Activated CD4-positive, alpha-beta T cell treated with anti-CD3 and anti-CD28 coated beads for 48 hours (primary cell): ENCODE measurements around the gene FUOM.

Experiments used
- DNase-seq: peaks from one replicate; pipeline ENCODE4 v3.0.0-alpha.2; 2020

The FUOM gene

DNA sequence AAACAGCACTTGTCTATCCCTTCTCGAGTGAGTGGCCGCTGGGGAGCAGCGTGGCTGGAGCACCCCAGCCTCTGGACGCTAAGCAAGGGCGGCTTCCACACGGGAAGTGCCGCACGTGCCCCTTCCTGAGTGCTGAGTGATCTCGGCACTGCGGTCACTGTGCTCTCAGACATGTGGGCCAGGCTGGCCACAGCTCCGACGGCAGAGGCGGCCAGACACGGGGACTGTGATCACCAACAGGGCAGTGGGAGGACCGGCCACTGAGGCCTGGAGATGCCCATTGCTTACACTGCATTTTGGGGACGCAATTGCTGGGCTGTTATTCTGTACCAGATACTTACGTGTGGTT lies 8.3 kb upstream of the FUOM start:
- DNase-seq = no peak

- no peak for DNase-seq
These were observed 7.8 kb upstream of the FUOM start for GRCh38 chr10:133365461-133366129.

DNA sequence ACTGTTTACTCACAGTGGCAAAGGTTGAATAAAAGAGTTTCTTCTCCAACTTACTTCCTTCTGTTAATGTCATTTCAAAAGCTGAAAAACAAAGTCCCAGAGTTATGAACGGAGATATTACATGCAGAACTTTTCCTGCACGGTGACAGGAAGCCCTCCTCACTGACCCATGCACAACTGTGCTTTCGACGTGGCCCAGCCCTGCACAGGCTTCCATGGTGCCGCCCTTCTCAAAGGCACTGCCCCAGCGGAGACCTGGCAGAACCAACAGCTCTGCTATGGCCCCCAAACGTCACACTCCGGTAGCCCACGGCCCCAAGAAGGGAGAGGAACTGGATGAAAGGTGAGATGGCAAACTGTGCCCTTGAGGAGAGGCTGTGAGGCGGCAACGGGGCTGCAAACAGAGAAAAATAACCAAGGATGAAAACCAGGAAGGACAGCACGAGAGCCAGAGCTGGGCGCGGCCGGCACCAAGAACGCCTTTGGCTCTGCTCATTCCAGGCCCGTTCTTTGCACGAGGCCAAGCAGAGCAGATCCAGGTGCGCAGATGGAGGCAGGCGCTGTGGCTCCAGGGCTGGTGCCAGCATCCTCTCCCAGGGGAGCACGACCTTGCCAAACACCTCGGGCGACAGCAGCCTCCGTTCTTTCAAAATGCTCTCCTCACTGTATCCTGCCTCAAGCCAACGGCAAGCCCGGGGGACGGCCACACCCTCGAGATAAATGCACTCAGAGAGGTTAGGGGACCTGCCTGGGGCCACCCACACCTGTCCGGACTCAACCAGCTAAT lies 7.0 kb upstream of the FUOM start:
- no peak for DNase-seq

DNA sequence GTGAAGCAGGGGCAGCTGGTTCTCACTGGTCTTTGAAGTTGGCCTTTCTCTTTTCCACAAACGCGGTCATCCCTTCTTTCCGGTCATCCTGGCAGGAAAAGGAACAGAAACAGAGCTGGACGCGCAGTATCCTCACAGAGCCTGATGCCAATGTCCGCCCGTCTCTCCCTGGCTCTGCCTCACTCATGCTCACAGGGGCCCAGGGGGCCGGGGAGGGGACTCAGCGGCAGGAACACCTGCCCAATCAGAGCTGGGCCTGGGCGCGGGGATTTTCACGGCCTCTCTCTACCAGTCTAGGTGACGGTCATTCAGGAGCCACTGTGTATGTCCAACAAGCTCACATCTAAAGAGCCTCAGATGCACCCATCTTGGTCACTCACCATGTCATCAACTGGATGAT lies 5.0 kb upstream of the FUOM start:
- no peak for DNase-seq

GRCh38 chr10:133361773-133362441 lies 4.1 kb upstream of the FUOM start:
- DNase-seq = no peak

GRCh38 chr10:133361227-133361626 lies 3.4 kb upstream of the FUOM start:
- DNase-seq = no peak

- DNase-seq = no peak
These were observed 2.3 kb upstream of the FUOM start for GRCh38 chr10:133359972-133360610.

GRCh38 chr10:133359554-133359971 lies 1.7 kb upstream of the FUOM start:
- no peak for DNase-seq

DNA sequence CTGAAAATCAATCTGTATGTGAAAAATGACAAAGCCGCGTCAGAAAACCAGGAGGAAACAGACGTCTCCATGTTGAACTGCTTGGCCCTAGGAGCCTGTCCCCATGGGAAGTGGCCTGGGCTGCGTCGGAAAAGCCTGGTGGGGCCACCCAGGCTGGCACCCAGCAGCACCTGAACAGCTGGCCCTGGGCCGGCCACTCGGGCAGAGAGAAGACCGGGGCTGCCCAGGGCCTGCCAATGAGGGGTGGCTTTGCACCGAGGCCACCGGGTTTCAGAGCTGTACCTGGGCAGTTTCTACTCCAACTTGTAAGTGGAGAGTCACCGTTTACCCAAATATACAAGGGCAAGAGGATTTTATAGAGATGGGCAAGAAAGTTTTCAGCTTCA lies 1.1 kb upstream of the FUOM start:
- DNase-seq = no peak

- no peak for DNase-seq
These were observed 524 bp upstream of the FUOM start for GRCh38 chr10:133358162-133358924.

- DNase-seq = no peak
These were observed 1.1 kb downstream of the FUOM start for GRCh38 chr10:133356549-133357284.

DNA sequence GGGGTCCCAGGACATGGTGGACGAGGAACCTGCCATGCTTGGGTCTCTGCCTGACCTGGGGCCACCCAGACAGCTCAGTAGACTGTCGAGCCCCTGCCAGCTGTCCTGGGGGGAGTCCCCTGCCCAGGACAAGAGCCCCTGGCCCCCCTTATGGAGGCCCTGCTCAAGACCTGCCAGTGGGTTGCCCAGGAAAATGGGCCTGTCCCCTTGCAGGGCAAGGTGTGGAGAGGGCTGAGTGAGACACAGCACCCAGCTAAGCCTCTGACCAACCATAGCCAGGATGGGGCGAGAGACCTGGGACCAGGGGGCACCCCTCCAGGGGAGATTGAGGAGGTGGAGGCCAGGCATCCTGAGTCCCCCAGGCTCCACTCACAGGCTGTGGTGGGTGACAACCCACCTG lies 1.8 kb downstream of the FUOM start:
- no peak for DNase-seq

- no peak for DNase-seq
These were observed 2.6 kb downstream of the FUOM start for GRCh38 chr10:133355266-133355665.

GRCh38 chr10:133354672-133355240 lies 3.1 kb downstream of the FUOM start:
- no peak for DNase-seq

DNA sequence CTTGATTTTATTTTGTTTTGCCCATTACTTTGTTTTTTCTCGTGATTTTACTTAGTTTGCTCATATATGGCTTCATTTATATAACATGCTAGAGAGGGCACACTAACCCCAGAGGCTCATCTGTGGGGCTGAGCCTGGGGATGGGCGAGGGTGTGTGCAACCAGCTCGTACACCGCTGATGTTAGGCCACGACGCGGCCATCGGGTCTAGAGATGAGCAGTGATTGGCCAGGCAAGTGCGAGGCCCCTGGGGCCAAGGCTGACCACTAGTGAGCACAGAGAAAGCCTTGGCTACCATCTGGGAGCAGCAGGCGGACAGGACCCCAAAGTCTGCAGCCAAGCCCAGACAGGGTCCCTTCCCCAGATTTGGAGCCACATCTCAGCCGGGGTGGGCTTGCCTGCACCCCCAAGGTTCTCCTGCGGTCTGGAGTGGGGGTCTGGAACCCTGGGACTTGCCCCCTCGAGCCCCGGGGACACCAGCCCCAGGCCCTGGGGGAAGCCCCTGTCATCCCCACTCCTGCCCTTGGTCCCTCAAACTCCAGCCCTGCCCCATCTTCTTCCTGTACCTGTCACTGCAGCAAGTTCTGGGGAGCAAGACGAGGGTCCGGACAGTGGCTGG lies 3.7 kb downstream of the FUOM start:
- no peak for DNase-seq

DNA sequence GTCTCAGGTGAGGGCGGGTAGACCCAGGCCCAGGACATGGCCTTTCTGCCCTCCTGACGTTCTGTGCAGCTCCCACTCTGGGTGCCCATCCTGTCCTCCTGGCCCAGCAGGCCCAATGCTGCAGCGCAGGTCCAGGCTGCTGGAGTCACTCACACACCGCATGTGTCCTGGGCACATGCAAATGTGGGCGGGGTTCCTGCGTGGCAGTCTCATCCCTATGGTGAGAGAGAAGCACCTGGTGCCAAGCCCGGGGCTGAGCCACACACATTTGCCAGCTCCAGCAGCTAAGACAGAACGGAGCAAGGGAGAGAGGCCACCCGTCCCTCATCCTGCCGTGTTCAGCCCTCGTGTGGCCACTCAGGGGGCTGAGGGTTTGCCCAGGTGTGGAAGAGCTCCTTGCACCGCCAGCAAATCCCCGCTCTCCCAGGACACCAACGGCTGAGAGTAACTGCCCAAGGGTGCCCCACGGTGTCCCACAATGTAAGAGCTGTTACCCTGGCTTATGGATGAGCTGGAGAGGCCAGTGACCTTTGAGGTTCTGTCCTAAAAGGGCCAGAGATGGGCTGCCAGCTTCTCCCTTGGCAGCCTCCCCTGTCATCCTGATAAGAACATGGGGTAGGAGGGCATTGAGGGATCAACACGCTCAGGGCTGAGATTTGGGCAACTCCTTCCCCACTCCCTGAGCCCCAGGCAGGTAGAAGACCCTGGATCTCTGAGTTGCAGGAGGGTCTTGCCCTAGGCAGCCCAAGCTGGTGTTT lies 4.4 kb downstream of the FUOM start:
- no peak for DNase-seq

- DNase-seq = no peak
These were observed 6.2 kb downstream of the FUOM start for GRCh38 chr10:133351408-133352318.

GRCh38 chr10:133350950-133351329 lies 6.9 kb downstream of the FUOM start:
- no peak for DNase-seq

DNA sequence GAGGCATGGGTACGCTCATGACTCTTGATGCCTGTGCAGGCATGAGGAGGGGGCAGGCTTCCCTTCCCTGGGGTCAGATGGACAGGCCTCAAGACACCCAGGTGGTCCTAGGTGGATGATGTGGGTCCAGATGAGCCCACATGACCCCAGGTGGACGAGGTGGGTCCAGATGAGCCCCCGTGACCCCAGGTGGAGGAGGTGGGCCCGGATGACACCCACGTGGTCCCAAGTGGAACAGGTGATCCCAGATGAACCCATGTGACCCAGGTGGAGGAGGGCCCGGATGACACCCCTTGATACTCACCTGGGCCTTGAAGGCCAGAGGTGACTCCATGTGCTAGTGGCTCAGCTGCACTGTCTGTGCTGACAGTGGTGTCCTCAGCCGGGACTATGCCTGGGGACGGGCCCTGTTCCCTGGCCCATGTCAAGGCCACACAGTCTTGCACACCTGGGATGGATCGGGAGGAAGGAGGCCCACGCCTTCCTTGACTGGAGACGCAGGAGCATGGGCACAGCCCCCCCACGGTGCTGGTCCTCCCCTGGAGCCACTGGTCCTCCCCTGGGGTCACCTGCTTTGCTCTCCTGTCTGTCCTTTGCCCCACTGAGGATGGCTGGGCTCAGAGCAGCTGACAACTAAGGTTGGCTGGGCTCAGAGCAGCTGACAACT lies 7.4 kb downstream of the FUOM start:
- no peak for DNase-seq
